Cardiac muscle cell (in vitro differentiated cells and primary cell): ENCODE measurements around the gene ZNF732. TPM values are rescaled to one million over a fixed set of nuclear protein-coding genes. Genes with fewer than 3 reads are reported as not detected.

Experiments
- DNase-seq, 2 donors: peaks; one replicate each; pipeline versions ENCODE4 v3.0.0 to v3.0.0-alpha.2; 2010 to 2017; ENCODE audit warnings: low read depth in 1 of 2, low spot score in 1 of 2
- H3K27ac ChIP-seq: fragments of 200-600 bp; sonication (generic); 2 replicates; pipeline ENCODE4 v1.5.1; 2016
- H3K27me3 ChIP-seq: fragments of 200-600 bp; sonication (generic); 2 replicates; pipeline ENCODE4 v1.6.0; 2016; ENCODE audit warnings: control low read depth
- H3K36me3 ChIP-seq: fragments of 200-600 bp; sonication (generic); 2 replicates; pipeline ENCODE4 v1.5.1; 2016; ENCODE audit warnings: control low read depth
- H3K4me1 ChIP-seq: fragments of 200-600 bp; sonication (generic); 2 replicates; pipeline ENCODE4 v1.8.1; 2017; ENCODE audit warnings: low read depth, mild to moderate bottlenecking, mixed run types
- H3K4me3 ChIP-seq: fragments of 200-600 bp; sonication (generic); 2 replicates; pipeline ENCODE4 v1.5.1; 2016; ENCODE audit warnings: mild to moderate bottlenecking
- H3K9me3 ChIP-seq: fragments of 200-600 bp; sonication (generic); 2 replicates; pipeline ENCODE4 v1.5.1; 2017; ENCODE audit warnings: low read depth, mild to moderate bottlenecking, control low read depth
- polyA plus RNA-seq: library from polyadenylated mRNA; unstranded; fragments of >200 nt; fragmentation: Nextera tagmentation; extraction: Ambion mirVana; gene quantifications from 2 replicates; pipeline ENCODE4 v1.2.1, GENCODE V29; 2016
- total RNA-seq: library from RNA; depleted of rRNA; stranded (reverse); fragments of >200 nt; gene quantifications from 2 replicates; pipeline ENCODE4 v1.2.3, GENCODE V29; 2016
- TF ChIP-seq, protein P1 (sequence below): IDR thresholded peaks from 2 replicates; pipeline ENCODE4 v1.5.1; 2012; ENCODE audit warnings: low read depth, mild to moderate bottlenecking, low read length

Gene ZNF732
- total and polyA plus RNA-seq, 2 experiments from 2014 or later, result 0.81 to 2.2 TPM

DNA sequence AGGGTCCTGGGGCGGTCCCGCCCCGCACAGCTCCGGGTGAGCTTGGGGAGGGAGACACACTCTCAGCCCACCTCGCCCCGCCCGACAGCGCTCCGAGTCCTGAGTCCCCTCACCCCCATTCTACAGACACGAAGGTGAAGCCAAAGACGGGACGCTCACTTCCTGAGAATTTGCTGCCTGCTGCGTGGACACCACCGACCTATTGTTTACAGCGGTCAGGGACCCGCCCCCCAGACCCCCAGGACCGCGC, 31.5 kb upstream of the ZNF732 start:
- no peaks in the 10 kb centered on the region for H3K27me3 ChIP-seq
- H3K4me1 ChIP-seq, result peaks cover 5% of the 10 kb centered on the region
- H3K4me3 ChIP-seq, result peak overlapping the region; percentile 87
- DNase-seq, result no peak
- H3K27ac ChIP-seq, result peak overlapping the region; percentile 87
- TF ChIP-seq, protein P1, sequence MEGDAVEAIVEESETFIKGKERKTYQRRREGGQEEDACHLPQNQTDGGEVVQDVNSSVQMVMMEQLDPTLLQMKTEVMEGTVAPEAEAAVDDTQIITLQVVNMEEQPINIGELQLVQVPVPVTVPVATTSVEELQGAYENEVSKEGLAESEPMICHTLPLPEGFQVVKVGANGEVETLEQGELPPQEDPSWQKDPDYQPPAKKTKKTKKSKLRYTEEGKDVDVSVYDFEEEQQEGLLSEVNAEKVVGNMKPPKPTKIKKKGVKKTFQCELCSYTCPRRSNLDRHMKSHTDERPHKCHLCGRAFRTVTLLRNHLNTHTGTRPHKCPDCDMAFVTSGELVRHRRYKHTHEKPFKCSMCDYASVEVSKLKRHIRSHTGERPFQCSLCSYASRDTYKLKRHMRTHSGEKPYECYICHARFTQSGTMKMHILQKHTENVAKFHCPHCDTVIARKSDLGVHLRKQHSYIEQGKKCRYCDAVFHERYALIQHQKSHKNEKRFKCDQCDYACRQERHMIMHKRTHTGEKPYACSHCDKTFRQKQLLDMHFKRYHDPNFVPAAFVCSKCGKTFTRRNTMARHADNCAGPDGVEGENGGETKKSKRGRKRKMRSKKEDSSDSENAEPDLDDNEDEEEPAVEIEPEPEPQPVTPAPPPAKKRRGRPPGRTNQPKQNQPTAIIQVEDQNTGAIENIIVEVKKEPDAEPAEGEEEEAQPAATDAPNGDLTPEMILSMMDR, result no peak
- H3K36me3 ChIP-seq, result no peaks in the 10 kb centered on the region
- no peaks in the 10 kb centered on the region for H3K9me3 ChIP-seq

DNA sequence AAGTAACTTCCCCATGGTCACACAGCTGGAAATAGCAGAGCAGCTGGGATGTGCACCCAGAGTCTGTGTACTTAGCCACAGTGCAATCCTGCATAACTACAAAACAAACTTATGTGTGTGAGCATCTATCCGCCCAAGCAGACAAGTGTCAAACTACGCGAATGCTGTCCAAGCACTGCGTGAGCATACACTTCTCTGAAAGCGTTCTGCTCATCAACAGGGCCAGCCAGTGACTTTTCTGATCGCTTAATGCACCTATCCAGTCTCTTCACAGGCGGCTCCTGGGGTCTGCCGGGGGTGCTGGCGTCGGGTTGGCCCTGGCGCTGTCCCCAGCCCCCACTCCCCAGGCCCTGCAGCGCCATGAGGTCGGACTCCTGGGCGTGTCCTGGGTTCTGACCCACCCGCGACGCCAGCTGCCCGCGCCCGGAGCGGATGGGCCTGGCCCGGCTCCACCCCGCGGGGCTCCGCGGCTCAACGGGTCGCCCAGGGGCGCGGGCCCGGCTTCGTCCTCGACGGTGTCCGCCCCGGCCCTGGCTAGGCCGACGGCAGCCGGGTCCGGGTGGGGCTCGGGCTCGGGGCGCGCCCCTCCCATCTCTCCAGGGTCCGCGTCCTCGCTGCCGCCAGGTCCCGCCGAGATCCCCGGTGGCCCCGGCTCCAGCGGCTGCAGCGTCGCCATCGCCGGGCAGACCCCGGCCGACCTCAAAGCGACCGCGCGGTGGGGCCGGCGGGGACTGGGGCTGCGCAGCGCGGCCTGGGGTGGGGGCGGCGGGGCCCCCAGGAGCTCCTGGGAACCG, 31.0 kb upstream of the ZNF732 start:
- peak; percentile 24 to 34 for DNase-seq
- Histone ChIP-seq H3K27ac (peak overlapping the region; percentile 87), H3K27me3 (no peaks in the 10 kb centered on the region), H3K9me3 (no peaks in the 10 kb centered on the region), H3K36me3 (no peaks in the 10 kb centered on the region), H3K4me3 (peak overlapping the region; percentile 87), H3K4me1 (peaks cover 5% of the 10 kb centered on the region)
- TF ChIP-seq, protein P1, result no peak

DNA sequence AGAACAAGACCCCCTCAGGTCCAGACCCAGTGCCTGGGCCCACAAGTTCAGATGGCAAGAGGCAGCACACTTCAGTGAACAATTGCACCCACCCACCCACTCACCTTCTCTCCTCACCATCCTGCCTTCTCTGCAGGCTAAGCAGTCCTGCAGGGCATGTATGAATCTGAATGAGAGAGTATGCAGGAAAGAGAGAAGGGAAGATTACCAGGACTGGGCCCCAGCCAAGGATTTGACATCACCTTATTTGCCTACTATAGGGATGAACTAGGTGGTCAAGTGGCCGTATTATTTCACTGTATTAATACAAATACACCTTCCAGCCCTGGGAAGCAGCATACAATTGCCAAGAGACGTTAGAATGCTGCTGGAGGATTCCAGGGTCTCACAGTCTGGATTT, 30.2 kb upstream of the ZNF732 start:
- Histone ChIP-seq H3K4me1 (peaks cover 5% of the 10 kb centered on the region), H3K4me3 (no peak overlapping the region), H3K27me3 (no peaks in the 10 kb centered on the region), H3K27ac (no peak overlapping the region), H3K9me3 (no peaks in the 10 kb centered on the region), H3K36me3 (no peaks in the 10 kb centered on the region)
- DNase-seq, result no peak
- TF ChIP-seq, protein P1, result no peak

DNA sequence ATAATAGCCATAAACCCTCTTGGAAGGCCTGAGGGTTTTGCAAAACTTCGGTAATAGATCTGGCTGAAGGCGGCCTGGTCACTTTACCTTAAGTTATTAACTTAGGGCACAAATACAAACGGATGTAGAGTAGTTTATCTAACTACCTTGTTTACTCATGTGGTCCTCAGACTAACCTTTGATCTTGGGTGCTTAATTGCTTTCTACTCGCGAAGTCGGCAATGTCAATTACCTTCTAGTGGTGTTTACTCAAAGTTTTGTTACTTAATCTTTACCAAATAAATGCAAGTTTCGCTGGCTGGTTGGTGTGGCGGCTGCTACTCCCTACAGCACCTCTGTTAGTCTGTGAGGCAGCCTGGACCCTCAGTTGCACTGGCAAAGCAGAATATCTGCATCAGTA, 23.5 kb upstream of the ZNF732 start:
- Histone ChIP-seq H3K27me3 (no peaks in the 10 kb centered on the region), H3K4me1 (no peaks in the 10 kb centered on the region), H3K4me3 (no peak overlapping the region), H3K9me3 (no peaks in the 10 kb centered on the region), H3K36me3 (no peaks in the 10 kb centered on the region), H3K27ac (no peak overlapping the region)
- TF ChIP-seq, protein P1, result no peak
- DNase-seq, result no peak

DNA sequence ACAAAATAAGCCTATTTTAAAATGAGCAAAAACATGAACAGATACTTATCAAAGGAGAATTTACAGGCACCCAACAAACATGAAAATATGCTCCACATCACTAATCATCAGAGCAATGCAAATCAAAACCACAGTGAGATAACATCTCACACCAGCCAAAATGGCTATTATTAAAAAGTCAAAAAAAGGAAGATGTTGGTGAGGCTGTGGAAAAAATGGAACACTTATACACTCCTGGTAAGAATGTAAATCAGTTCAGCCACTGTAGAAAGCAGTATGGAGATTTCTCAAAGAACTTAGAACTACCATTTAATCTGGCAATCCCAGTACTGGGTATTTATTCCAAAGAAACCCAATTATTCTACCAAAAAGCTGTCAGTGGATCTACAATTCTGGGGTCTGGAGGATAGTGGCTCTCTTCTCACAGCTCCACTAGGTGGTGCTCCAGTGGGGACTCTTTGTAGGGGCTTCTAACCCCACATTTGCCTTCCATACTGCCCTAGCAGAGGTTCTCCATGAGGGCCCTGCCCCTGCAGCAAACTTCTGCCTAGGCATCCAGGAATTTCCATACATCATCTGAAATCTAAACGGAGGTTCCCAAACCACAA, 9.1 kb upstream of the ZNF732 start:
- no peaks in the 10 kb centered on the region for H3K9me3 ChIP-seq
- H3K4me1 ChIP-seq, result no peaks in the 10 kb centered on the region
- H3K36me3 ChIP-seq, result no peaks in the 10 kb centered on the region
- no peak for DNase-seq
- no peaks in the 10 kb centered on the region for H3K27me3 ChIP-seq
- no peak overlapping the region for H3K27ac ChIP-seq
- TF ChIP-seq, protein P1, result no peak
- H3K4me3 ChIP-seq, result no peak overlapping the region
